Karpas-422 (cell line): ENCODE measurements around the gene NOS1. TPM values are rescaled to one million over a fixed set of nuclear protein-coding genes. Genes with fewer than 3 reads are reported as not detected.

Source experiments
- DNase-seq: peaks from one replicate; pipeline ENCODE4 v3.0.0-alpha.2; 2015
- H2AFZ ChIP-seq: fragments of 200-600 bp; sonication (generic); 2 replicates; pipeline ENCODE4 v1.6.1; 2014; ENCODE audit warnings: antibody characterized with exemption, low read length, mixed read lengths
- H3K27ac ChIP-seq: fragments of 200-600 bp; sonication (generic); 2 replicates; pipeline ENCODE4 v1.5.1; 2014; ENCODE audit warnings: mild to moderate bottlenecking, low read length, moderate library complexity
- H3K27me3 ChIP-seq: fragments of 200-600 bp; sonication (generic); 2 replicates; pipeline ENCODE4 v1.6.1; 2014; ENCODE audit warnings: low read length, mixed read lengths
- H3K36me3 ChIP-seq: fragments of 200-600 bp; sonication (generic); 2 replicates; pipeline ENCODE4 v1.6.1; 2014; ENCODE audit warnings: low read length, mixed read lengths; ENCODE audit not compliant: insufficient read depth
- H3K4me1 ChIP-seq: fragments of 200-600 bp; sonication (generic); 2 replicates; pipeline ENCODE4 v1.6.1; 2014; ENCODE audit warnings: mild to moderate bottlenecking, low read length, mixed read lengths
- H3K4me2 ChIP-seq: fragments of 200-600 bp; sonication (generic); 2 replicates; pipeline ENCODE4 v1.6.1; 2014; ENCODE audit warnings: low read length, low read depth, mild to moderate bottlenecking; ENCODE audit not compliant: poor library complexity, severe bottlenecking
- H3K4me3 ChIP-seq: fragments of 200-600 bp; sonication (generic); 2 replicates; pipeline ENCODE4 v1.5.1; 2014; ENCODE audit warnings: mild to moderate bottlenecking, antibody characterized with exemption, low read length, mixed read lengths
- H3K79me2 ChIP-seq: fragments of 200-600 bp; sonication (generic); 2 replicates; pipeline ENCODE4 v1.6.1; 2014; ENCODE audit warnings: mild to moderate bottlenecking, low read length, mixed read lengths
- H3K9ac ChIP-seq: fragments of 200-600 bp; sonication (generic); 2 replicates; pipeline ENCODE4 v1.6.0; 2014; ENCODE audit warnings: low read length
- H3K9me2 ChIP-seq: fragments of 200-600 bp; sonication (generic), shearing (Covaris generic); replicated peaks from 2 replicates; pipeline ENCODE4 v1.6.0; 2014; ENCODE audit warnings: mild to moderate bottlenecking, low read length, moderate library complexity; ENCODE audit not compliant: insufficient read depth
- H3K9me3 ChIP-seq: fragments of 300-700, 200-600 bp; sonication (generic); 2 replicates; pipeline ENCODE4 v1.6.1; 2014; ENCODE audit warnings: low read length, mixed read lengths
- H4K20me1 ChIP-seq: fragments of 200-600 bp; sonication (generic); 2 replicates; pipeline ENCODE4 v1.6.1; 2014; ENCODE audit warnings: mild to moderate bottlenecking, antibody characterized with exemption, low read length, low read depth; ENCODE audit not compliant: insufficient read depth
- total RNA-seq: library from RNA; depleted of rRNA; stranded (reverse); fragments of >200 nt; shearing (Covaris generic); gene quantifications from 2 replicates; pipeline ENCODE4 v1.2.3, GENCODE V29; 2014; ENCODE audit warnings: low replicate concordance

NOS1 gene
- total RNA-seq, 1 experiment from 2014 or later = not detected

GRCh38 chr12:117318591-117318990 lies 42.8 kb downstream of the NOS1 start:
- H3K9ac ChIP-seq = no peak overlapping the region
- H3K27me3 ChIP-seq = no peaks in the 10 kb centered on the region
- no peak overlapping the region for H3K27ac ChIP-seq
- H3K4me3 ChIP-seq = no peak overlapping the region
- no peaks in the 10 kb centered on the region for H3K9me3 ChIP-seq
- H3K9me2 ChIP-seq = no peaks in the 10 kb centered on the region
- H3K79me2 ChIP-seq = no peaks in the 10 kb centered on the region
- H3K36me3 ChIP-seq = no peaks in the 10 kb centered on the region
- H3K4me2 ChIP-seq = no peak overlapping the region
- no peak overlapping the region for H2AFZ ChIP-seq
- DNase-seq = no peak
- no peaks in the 10 kb centered on the region for H4K20me1 ChIP-seq
- H3K4me1 ChIP-seq = peaks cover 5% of the 10 kb centered on the region; the same call in 1 of the 2 replicates

DNA sequence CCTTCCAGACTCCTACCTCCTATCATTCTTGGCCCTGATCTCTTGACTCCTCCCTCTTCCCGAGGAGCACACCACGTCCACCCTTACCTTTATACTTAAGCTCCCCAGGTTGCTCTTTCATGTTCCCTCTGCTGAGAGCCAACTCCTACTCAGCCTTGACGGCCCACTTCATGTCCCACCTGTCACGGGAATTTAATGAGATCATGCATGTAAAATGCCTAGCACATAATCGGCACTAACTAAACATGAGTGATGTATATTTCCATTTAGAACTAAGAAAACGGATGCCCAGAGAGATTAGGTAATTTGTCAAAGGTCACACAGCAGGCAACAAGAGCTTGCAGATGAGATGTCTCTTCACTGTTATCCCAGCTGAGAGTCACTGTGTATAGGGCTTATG lies 45.1 kb downstream of the NOS1 start:
- no peaks in the 10 kb centered on the region for H3K36me3 ChIP-seq
- no peak overlapping the region for H2AFZ ChIP-seq
- no peak overlapping the region for H3K4me2 ChIP-seq
- H3K4me1 ChIP-seq = peaks cover 5% of the 10 kb centered on the region; the same call in 1 of the 2 replicates
- H3K9me2 ChIP-seq = no peaks in the 10 kb centered on the region
- H3K79me2 ChIP-seq = no peaks in the 10 kb centered on the region
- H3K9me3 ChIP-seq = no peaks in the 10 kb centered on the region
- H3K27me3 ChIP-seq = no peaks in the 10 kb centered on the region
- H3K9ac ChIP-seq = no peak overlapping the region
- DNase-seq = no peak
- H3K27ac ChIP-seq = no peak overlapping the region
- no peaks in the 10 kb centered on the region for H4K20me1 ChIP-seq
- H3K4me3 ChIP-seq = no peak overlapping the region

DNA sequence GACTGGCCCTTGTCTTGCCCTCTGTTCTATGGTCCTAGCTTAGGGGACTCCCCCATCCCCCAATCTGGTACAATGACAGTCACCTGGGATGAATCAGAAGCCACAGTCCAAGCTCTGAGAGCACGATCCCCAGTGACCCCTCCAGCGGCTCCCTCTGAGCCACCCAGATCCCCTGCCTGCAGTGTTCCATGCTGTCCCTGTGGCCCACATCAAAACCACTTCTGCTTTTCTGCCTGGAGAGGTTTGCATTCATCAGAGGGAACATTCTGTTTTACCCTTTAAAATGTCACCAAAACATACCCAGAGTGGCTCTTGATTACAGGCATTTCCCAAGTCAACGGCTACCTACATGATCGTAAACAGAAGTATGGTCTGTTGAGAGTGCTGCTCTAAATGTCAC lies 47.5 kb downstream of the NOS1 start:
- no peak overlapping the region for H3K4me3 ChIP-seq
- H3K4me1 ChIP-seq = peaks cover 5% of the 10 kb centered on the region; the same call in 1 of the 2 replicates
- no peak overlapping the region for H3K9ac ChIP-seq
- no peak overlapping the region for H3K4me2 ChIP-seq
- H3K36me3 ChIP-seq = no peaks in the 10 kb centered on the region
- no peaks in the 10 kb centered on the region for H4K20me1 ChIP-seq
- no peaks in the 10 kb centered on the region for H3K79me2 ChIP-seq
- no peaks in the 10 kb centered on the region for H3K27me3 ChIP-seq
- no peak overlapping the region for H2AFZ ChIP-seq
- H3K27ac ChIP-seq = no peak overlapping the region
- no peaks in the 10 kb centered on the region for H3K9me3 ChIP-seq
- H3K9me2 ChIP-seq = no peaks in the 10 kb centered on the region
- DNase-seq = no peak

DNA sequence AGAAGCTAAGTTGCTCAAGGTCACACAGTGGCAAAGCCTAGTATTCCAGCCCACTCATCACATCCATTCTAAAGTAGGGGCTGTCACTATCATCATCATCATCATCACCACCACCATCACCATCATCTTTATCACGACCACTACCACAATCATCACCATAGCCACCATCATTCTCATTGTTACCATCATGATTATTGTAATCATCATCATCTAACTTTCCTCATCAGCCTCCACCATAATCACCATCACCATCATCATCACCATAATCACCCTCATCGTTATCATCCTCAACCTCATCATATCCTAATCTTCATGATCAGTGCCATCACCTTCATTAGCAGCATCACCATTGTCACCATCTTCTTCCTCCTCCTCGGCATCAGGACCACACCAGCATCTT lies 48.7 kb downstream of the NOS1 start:
- Histone ChIP-seq H3K9me3 (no peaks in the 10 kb centered on the region), H3K27ac (no peak overlapping the region), H3K4me1 (peaks cover 5% of the 10 kb centered on the region; the same call in 1 of the 2 replicates), H3K79me2 (no peaks in the 10 kb centered on the region), H4K20me1 (no peaks in the 10 kb centered on the region), H3K36me3 (no peaks in the 10 kb centered on the region), H2AFZ (no peak overlapping the region), H3K4me3 (no peak overlapping the region), H3K27me3 (no peaks in the 10 kb centered on the region), H3K4me2 (no peak overlapping the region), H3K9me2 (no peaks in the 10 kb centered on the region), H3K9ac (no peak overlapping the region)
- DNase-seq = no peak

- Histone ChIP-seq H3K27ac (no peak overlapping the region), H3K27me3 (no peaks in the 10 kb centered on the region), H3K9ac (no peak overlapping the region), H4K20me1 (no peaks in the 10 kb centered on the region), H2AFZ (no peak overlapping the region), H3K4me2 (no peak overlapping the region), H3K79me2 (no peaks in the 10 kb centered on the region), H3K36me3 (no peaks in the 10 kb centered on the region), H3K4me1 (peaks cover 5% of the 10 kb centered on the region; the same call in 1 of the 2 replicates), H3K9me3 (no peaks in the 10 kb centered on the region), H3K9me2 (no peaks in the 10 kb centered on the region), H3K4me3 (no peak overlapping the region)
- DNase-seq = no peak
Measured at GRCh38 chr12:117309276-117309925, 52.0 kb downstream of the NOS1 start.

DNA sequence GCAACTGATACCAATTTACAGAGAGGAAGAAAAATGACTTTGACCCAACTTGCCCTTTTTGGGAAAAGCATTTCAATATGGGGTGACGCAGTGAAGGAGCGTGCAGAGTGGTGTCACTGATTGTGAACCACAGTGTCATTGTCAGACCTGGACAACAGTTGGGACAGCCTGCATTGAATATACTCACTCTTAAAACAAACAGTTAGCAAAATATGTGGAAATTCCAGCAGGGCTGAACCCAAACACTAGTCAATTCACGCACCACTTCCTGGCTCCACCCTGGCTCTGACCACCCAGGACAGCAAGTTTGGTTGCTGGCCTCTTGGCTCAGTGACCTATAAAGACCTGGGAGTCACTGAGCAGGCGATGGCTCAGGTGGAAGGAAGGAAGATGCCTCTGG lies 61.3 kb downstream of the NOS1 start:
- H3K36me3 ChIP-seq = no peaks in the 10 kb centered on the region
- H3K79me2 ChIP-seq = no peaks in the 10 kb centered on the region
- H3K9me3 ChIP-seq = no peaks in the 10 kb centered on the region
- H2AFZ ChIP-seq = no peak overlapping the region
- no peaks in the 10 kb centered on the region for H4K20me1 ChIP-seq
- no peaks in the 10 kb centered on the region for H3K27me3 ChIP-seq
- no peak overlapping the region for H3K27ac ChIP-seq
- no peak for DNase-seq
- no peak overlapping the region for H3K4me2 ChIP-seq
- peaks cover under 1% of the 10 kb centered on the region; the same call in 1 of the 2 replicates for H3K4me1 ChIP-seq
- H3K9me2 ChIP-seq = no peaks in the 10 kb centered on the region
- H3K4me3 ChIP-seq = no peak overlapping the region
- no peak overlapping the region for H3K9ac ChIP-seq

DNA sequence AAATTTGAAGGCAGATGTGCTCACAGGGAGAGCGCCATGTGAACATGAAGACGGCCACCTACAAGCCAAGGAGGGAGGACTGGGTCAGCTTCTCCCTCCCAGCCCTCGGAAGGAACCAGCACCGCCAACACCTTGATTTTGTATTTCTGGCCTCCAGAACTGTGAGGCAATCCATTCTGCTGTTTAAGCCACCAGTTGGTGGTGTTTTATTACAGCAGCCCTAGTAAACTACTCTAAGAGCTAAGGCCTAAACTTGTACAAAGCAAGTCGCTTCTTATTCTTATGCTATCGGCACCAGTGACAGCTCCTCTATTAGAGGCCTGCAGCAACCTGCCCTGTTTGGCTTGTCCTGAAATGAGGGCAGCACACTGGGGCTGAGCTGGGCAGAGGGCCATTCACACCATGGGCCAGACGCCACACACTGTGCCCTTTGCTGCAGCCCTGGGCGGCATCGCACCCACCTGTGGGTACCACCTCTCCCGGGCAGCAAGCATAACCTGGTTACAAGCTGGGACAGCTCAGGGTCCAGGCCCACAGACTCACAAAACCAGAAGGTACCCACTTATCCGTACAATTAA lies 62.7 kb downstream of the NOS1 start:
- no peaks in the 10 kb centered on the region for H3K79me2 ChIP-seq
- peaks cover 14% of the 10 kb centered on the region for H3K4me1 ChIP-seq
- no peak overlapping the region for H3K4me3 ChIP-seq
- no peaks in the 10 kb centered on the region for H3K9me2 ChIP-seq
- no peaks in the 10 kb centered on the region for H4K20me1 ChIP-seq
- no peak for DNase-seq
- H3K27me3 ChIP-seq = no peaks in the 10 kb centered on the region
- no peaks in the 10 kb centered on the region for H3K36me3 ChIP-seq
- H3K27ac ChIP-seq = no peak overlapping the region
- no peaks in the 10 kb centered on the region for H3K9me3 ChIP-seq
- H3K9ac ChIP-seq = no peak overlapping the region
- H2AFZ ChIP-seq = no peak overlapping the region
- no peak overlapping the region for H3K4me2 ChIP-seq

DNA sequence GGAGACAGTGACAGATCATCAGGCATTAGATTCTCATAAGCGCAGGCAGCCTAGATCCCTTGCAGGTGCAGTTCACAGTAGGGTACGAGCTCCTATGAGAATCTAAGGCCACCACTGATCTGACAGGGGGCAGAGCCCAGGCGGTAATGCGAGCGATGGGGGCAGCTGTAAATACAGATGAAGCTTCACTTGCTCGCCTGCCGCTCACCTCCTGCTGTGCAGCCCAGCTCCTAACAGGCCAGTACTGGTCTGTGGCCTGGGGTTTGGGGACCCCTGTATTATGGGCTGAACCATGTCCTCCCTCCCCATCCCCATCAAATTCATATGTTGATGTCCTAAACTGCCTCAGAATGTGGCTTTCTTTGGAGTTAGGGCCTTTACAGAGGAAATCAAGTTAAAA lies 63.2 kb downstream of the NOS1 start:
- Histone ChIP-seq H3K9me2 (no peaks in the 10 kb centered on the region), H4K20me1 (no peaks in the 10 kb centered on the region), H3K9ac (no peak overlapping the region), H3K27ac (no peak overlapping the region), H3K4me2 (no peak overlapping the region), H3K36me3 (no peaks in the 10 kb centered on the region), H3K79me2 (no peaks in the 10 kb centered on the region), H3K27me3 (no peaks in the 10 kb centered on the region), H3K9me3 (no peaks in the 10 kb centered on the region), H3K4me1 (peaks cover 16% of the 10 kb centered on the region), H2AFZ (no peak overlapping the region), H3K4me3 (no peak overlapping the region)
- DNase-seq = no peak
